Panc1 (cell line): ENCODE results near the gene ABHD14A. TPM values are rescaled to one million over a fixed set of nuclear protein-coding genes. Genes with fewer than 3 reads are reported as not detected.

Experiments used
- ATAC-seq: fragments of 200-7000 bp; cut with Tn5 transposase; 2 replicates; pipeline ENCODE4 v1.9.1; 2020; ENCODE audit warnings: mild to moderate bottlenecking, moderate library complexity
- BruUV-seq: library from RNA; stranded (reverse); fragments of 400-500 nt; replicated peaks from 2 replicates; lab custom pipeline; 2021; lab: Mats Ljungman, UMichigan
- CTCF ChIA-PET: fragments of 300-600 bp; sonication (Branson Sonifier 250); formaldehyde crosslinking; loops from one replicate; lab custom pipeline; 2022; ENCODE audit warnings: antibody characterized with exemption; lab: Charles Lee
- POLR2A ChIA-PET: fragments of 300-600 bp; sonication (Branson Sonifier 250); formaldehyde crosslinking; loops from one replicate; lab custom pipeline; 2022; ENCODE audit warnings: antibody characterized with exemption; lab: Charles Lee
- DNase-seq: peaks from one replicate; pipeline ENCODE4 v3.0.0-alpha.2; 2010; ENCODE audit warnings: low read depth, low spot score
- H3K27ac ChIP-seq: 2 replicates; pipeline ENCODE4 v1.5.1; 2011; ENCODE audit warnings: mild to moderate bottlenecking, low read length, inconsistent platforms
- H3K27me3 ChIP-seq: fragments of 200-500 bp; sonication (Bioruptor generic); 2 replicates; pipeline ENCODE4 v1.6.0; 2014; ENCODE audit warnings: low read length, inconsistent platforms; ENCODE audit not compliant: control insufficient read depth, insufficient read depth
- H3K36me3 ChIP-seq: fragments of 200-500 bp; sonication (Bioruptor generic); 2 replicates; pipeline ENCODE4 v1.5.1; 2014; ENCODE audit warnings: inconsistent platforms, mild to moderate bottlenecking, low read length, moderate library complexity; ENCODE audit not compliant: control insufficient read depth, insufficient read depth
- H3K4me1 ChIP-seq: 2 replicates; pipeline ENCODE4 v1.5.1; 2011; ENCODE audit warnings: inconsistent platforms, mild to moderate bottlenecking, low read length, moderate library complexity; ENCODE audit not compliant: control insufficient read depth, insufficient read depth
- H3K4me3 ChIP-seq, 2 experiments: 2 replicates each; pipeline ENCODE4 v1.5.1; 2011 to 2012; ENCODE audit warnings: low read depth in 2 of 2, low read length in 2 of 2, mild to moderate bottlenecking in 2 of 2, inconsistent platforms in 1 of 2, moderate library complexity in 1 of 2
- H3K9me3 ChIP-seq: fragments of 200-500 bp; sonication (Bioruptor generic); 2 replicates; pipeline ENCODE4 v1.5.1; 2014; ENCODE audit warnings: low read depth, mild to moderate bottlenecking, inconsistent platforms, low read length, moderate library complexity; ENCODE audit not compliant: control insufficient read depth, insufficient read depth
- POLR2AphosphoS5 ChIP-seq: IDR thresholded peaks from 2 replicates; pipeline ENCODE4 v1.6.1; 2012; ENCODE audit warnings: mild to moderate bottlenecking, low read depth, low read length, moderate library complexity
- SIN3A ChIP-seq: IDR thresholded peaks from 2 replicates; pipeline ENCODE4 v1.6.1; 2012; ENCODE audit warnings: low read depth, mild to moderate bottlenecking, low read length, moderate library complexity, borderline replicate concordance; ENCODE audit not compliant: insufficient read depth
- TCF7L2 ChIP-seq: IDR thresholded peaks from 2 replicates; pipeline ENCODE4 v1.6.1; 2011; ENCODE audit warnings: mild to moderate bottlenecking, low read depth, low read length, inconsistent platforms
- in situ Hi-C: cut with HindIII; loops from 2 replicates; pipeline ENCODE4 v1.10.0; 2016; ENCODE audit warnings: low sequenced_read_pairs, low pct_unique_long_range_greater_than_20kb
- intact Hi-C: fragments of 100-400 bp; cut with micrococcal nuclease; formaldehyde crosslinking; loops from one replicate; pipeline ENCODE4 v1.10.0; 2022; ENCODE audit not compliant: unreplicated experiment
- total RNA-seq: library from RNA; stranded (reverse); gene quantifications from one replicate; pipeline ENCODE4 v1.2.1, GENCODE V29; 2021; ENCODE audit not compliant: unreplicated experiment
- TF ChIP-seq, protein P1 (sequence below), 2 experiments: IDR thresholded peaks; 2 replicates each; pipeline ENCODE4 v1.6.1; 2011 to 2012; ENCODE audit warnings: low read depth in 2 of 2, control low read depth in 1 of 2, low read length in 1 of 2, mild to moderate bottlenecking in 1 of 2, moderate library complexity in 1 of 2; ENCODE audit not compliant: insufficient read depth in 1 of 2
- TF ChIP-seq, protein P2 (sequence below): fragments of 450-650 bp; IDR thresholded peaks from 2 replicates; pipeline ENCODE4 v1.5.1; 2017; ENCODE audit warnings: mild to moderate bottlenecking

ABHD14A gene
- total RNA-seq, 1 experiment from 2014 or later: 11.3 TPM

DNA sequence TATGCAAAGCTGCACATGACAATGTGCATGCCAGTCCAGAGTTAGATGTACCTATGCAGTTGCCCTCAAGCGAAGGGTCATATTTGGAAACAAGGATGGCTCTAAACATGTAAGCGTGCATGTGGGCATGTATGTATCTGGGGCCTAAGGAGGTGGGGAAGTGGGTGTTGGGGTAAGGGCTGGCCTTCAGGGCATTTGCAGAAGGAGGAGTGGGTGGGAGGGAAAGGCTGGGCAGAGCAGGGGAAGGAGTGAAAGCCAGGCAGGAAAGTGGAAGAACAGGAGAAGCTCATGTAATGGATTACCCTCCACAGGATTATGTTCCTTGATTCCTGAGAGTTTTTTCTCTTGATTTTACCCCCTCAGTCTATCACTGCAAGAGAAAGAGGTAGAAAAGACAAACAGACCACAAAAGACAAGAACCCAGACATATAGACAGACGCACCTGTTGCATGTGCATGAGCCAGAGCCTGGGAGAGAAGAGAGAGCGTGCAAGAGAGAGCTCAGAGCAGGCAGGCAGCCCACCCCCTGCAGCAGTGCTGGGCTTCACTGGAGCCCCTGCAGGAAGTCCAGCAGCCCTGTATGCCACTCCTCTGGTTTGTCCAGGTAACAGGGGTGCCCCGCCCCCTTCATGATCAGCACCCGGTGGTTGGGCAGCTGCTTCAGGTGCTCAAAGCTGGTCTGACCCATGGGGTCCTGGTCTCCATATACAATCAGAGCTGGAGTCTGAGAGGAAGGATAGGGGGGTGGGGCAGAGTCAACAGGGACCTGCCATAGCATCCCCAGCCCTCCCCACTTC lies 5.8 kb upstream of the ABHD14A start:
- Histone ChIP-seq H3K27me3 (no peaks in the 10 kb centered on the region), H3K9me3 (no peaks in the 10 kb centered on the region), H3K36me3 (no peaks in the 10 kb centered on the region; the same call in 1 of the 2 replicates), H3K4me1 (peaks cover 12% of the 10 kb centered on the region), H3K27ac (no peak overlapping the region), H3K4me3 (no peak overlapping the region)
- TSS peak; percentile 76 for BruUV-seq
- TF ChIP-seq POLR2AphosphoS5 (no peak), SIN3A (no peak), TCF7L2 (no peak)
- TF ChIP-seq, protein P1, sequence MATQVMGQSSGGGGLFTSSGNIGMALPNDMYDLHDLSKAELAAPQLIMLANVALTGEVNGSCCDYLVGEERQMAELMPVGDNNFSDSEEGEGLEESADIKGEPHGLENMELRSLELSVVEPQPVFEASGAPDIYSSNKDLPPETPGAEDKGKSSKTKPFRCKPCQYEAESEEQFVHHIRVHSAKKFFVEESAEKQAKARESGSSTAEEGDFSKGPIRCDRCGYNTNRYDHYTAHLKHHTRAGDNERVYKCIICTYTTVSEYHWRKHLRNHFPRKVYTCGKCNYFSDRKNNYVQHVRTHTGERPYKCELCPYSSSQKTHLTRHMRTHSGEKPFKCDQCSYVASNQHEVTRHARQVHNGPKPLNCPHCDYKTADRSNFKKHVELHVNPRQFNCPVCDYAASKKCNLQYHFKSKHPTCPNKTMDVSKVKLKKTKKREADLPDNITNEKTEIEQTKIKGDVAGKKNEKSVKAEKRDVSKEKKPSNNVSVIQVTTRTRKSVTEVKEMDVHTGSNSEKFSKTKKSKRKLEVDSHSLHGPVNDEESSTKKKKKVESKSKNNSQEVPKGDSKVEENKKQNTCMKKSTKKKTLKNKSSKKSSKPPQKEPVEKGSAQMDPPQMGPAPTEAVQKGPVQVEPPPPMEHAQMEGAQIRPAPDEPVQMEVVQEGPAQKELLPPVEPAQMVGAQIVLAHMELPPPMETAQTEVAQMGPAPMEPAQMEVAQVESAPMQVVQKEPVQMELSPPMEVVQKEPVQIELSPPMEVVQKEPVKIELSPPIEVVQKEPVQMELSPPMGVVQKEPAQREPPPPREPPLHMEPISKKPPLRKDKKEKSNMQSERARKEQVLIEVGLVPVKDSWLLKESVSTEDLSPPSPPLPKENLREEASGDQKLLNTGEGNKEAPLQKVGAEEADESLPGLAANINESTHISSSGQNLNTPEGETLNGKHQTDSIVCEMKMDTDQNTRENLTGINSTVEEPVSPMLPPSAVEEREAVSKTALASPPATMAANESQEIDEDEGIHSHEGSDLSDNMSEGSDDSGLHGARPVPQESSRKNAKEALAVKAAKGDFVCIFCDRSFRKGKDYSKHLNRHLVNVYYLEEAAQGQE (IDR thresholded peaks at IDR 0.05; ENCODE audit: insufficient read depth in 1 of 2, low read depth in 2 of 2, low read length in 1 of 2): no peak
- TF ChIP-seq, protein P2, sequence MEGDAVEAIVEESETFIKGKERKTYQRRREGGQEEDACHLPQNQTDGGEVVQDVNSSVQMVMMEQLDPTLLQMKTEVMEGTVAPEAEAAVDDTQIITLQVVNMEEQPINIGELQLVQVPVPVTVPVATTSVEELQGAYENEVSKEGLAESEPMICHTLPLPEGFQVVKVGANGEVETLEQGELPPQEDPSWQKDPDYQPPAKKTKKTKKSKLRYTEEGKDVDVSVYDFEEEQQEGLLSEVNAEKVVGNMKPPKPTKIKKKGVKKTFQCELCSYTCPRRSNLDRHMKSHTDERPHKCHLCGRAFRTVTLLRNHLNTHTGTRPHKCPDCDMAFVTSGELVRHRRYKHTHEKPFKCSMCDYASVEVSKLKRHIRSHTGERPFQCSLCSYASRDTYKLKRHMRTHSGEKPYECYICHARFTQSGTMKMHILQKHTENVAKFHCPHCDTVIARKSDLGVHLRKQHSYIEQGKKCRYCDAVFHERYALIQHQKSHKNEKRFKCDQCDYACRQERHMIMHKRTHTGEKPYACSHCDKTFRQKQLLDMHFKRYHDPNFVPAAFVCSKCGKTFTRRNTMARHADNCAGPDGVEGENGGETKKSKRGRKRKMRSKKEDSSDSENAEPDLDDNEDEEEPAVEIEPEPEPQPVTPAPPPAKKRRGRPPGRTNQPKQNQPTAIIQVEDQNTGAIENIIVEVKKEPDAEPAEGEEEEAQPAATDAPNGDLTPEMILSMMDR: no peak
- intact Hi-C loops (no loop called here), in situ Hi-C loops (no loop called here)
- DNase-seq (no peak), ATAC-seq (no peak)
- ChIA-PET CTCF (interaction anchor here (1.0 kb wide), 1 partner anchor 14 kb away, joined by 3 read pairs; no protein-coding TSS in a partner anchor), POLR2A (no interaction called here)

DNA sequence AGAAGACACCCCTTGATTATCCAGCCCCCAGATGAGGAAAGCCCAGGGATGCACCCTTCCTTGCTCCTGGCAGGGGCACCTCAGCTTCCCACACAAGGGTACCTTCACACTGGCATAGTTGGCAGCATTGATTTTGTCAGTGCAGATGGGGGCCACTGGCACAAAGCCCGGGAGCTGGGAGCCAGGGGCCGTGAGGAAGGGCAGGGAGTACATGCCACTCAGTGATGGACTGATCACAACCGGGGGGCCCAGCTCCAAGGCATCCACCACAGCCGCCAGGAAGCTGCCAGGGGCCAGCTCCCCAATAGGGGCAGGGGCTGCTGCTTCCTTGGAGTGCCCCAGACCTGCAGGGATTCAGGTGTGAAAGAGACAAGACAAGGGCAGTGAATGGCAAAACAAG lies 5.0 kb upstream of the ABHD14A start:
- DNase-seq (no peak), ATAC-seq (no peak)
- H3K27ac ChIP-seq: no peak overlapping the region
- no TSS peak for BruUV-seq
- intact Hi-C loops (no loop called here), in situ Hi-C loops (no loop called here)
- CTCF ChIA-PET: no interaction called here
- no peaks in the 10 kb centered on the region for H3K27me3 ChIP-seq
- TF ChIP-seq, protein P2: no peak
- TF ChIP-seq SIN3A (no peak), TCF7L2 (no peak), POLR2AphosphoS5 (no peak)
- TF ChIP-seq, protein P1 (IDR thresholded peaks at IDR 0.05; ENCODE audit: insufficient read depth in 1 of 2, low read depth in 2 of 2, low read length in 1 of 2): no peak
- H3K4me1 ChIP-seq: peaks cover 20% of the 10 kb centered on the region
- POLR2A ChIA-PET: interaction anchor here (0.6 kb wide), 1 partner anchor 144 kb away, joined by 3 read pairs; no protein-coding TSS in a partner anchor
- no peaks in the 10 kb centered on the region; the same call in 1 of the 2 replicates for H3K36me3 ChIP-seq
- no peak overlapping the region for H3K4me3 ChIP-seq
- H3K9me3 ChIP-seq: no peaks in the 10 kb centered on the region
